GM18873 (cell line): ENCODE results near the gene OR2T29.
"Not testable (repeated sequence)": the region's sequence is repeated elsewhere in the genome, so short reads cannot be mapped to it uniquely, and the experiment has no call there.

Experiments
- ATAC-seq: cut with Tn5 transposase; IDR thresholded peaks from one replicate; pipeline ENCODE4 v1.9.1; 2021; ENCODE audit warnings: mild to moderate bottlenecking, moderate library complexity, moderate number of reproducible peaks; ENCODE audit not compliant: unreplicated experiment, low FRiP score

The OR2T29 gene

DNA sequence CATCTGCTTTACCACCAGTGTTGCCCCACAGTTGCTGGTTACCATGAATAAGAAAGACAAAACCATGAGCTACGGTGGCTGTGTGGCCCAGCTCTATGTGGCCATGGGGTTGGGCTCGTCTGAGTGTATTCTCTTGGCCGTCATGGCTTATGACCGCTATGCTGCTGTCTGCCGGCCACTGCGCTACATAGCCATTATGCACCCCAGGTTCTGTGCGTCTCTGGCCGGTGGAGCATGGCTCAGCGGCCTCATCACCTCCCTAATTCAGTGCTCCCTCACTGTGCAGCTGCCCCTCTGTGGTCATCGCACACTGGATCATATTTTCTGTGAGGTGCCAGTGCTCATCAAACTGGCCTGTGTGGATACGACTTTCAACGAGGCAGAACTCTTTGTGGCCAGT lies 40.7 kb downstream of the OR2T29 start:
- no peak for ATAC-seq

DNA sequence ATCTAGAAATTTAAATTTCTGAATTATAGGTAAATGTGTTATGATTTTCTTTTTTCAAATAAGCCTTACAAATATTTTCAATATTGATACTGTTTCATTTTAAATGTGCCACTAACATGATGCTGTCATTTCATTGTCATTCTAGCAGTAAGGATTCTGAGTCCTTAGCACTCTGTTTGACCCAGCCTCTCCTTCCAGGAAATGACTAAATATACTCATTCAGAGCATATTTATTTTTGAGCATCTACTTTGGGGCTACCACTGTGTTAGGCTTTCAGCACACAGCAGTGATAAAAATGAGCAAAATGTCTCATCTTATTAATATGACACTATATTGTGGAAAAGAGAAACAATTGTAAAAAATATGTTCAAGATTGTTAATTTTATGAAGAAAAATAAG lies 52.4 kb downstream of the OR2T29 start:
- not testable (repeated sequence) for ATAC-seq

DNA sequence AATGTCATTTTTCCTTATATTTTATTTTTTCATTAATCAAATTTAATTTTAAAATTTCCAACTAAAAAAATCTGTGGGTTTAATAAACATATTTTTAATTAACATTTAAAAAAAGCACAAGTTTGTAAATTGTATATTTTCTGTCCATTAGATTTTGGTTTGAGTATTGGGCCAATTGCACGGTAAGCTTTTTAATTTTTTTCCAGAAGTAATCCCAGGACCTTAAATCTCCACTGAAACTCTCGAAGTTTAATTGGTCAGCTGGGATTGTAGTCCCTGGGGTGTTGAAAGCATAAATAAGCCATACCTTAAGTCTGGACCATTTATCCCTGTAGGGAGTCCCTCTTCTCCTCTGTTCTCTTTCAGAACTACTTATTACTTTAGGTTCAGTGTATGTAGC lies 54.8 kb downstream of the OR2T29 start, which contains the start of gene OR2G6:
Gene OR2G6 (plus strand): TSS at position 301 of the 400 bp plus-strand sequence. CDS start 13,574 bp downstream, outside the sequence.
- not testable (repeated sequence) for ATAC-seq
